ENCODE data around the gene CDH5.

- TF ChIP-seq CTCF (IDR thresholded peaks at IDR 0.05; ENCODE audit: low read length) (no peak), EZH2 (IDR thresholded peaks at IDR 0.05; ENCODE audit: borderline replicate concordance, low read length) (no peak)
Observed at GRCh38 chr16:66423177-66423576, 56.7 kb downstream of the CDH5 start.

All from OCI-LY1 (cell line).